Measurements from ENCODE around the gene ARSD.
"Not testable (repeated sequence)": the region's sequence is repeated elsewhere in the genome, so short reads cannot be mapped to it uniquely, and the experiment has no call there.

The ARSD gene

GRCh38 chrX:2967012-2967411, 37.9 kb upstream of the ARSD start:
- DNase-seq (ENCODE audit: low read depth in 2 of 2): no peak
- TF ChIP-seq CTCF (IDR thresholded peaks at IDR 0.05; ENCODE audit: low read depth, low read length): no peak

GRCh38 chrX:2965965-2966364, 36.8 kb upstream of the ARSD start:
- no peak for TF ChIP-seq CTCF (IDR thresholded peaks at IDR 0.05; ENCODE audit: low read depth, low read length)
- H3K4me3 ChIP-seq (replicated peaks in 1 of 2; ENCODE audit: low read depth in 2 of 2, low read length in 2 of 2): no peak overlapping the region
- DNase-seq (ENCODE audit: low read depth in 2 of 2): no peak

More at GRCh38 chrX:2967012-2967411, 37.9 kb upstream of the ARSD start:
- no peak overlapping the region for H3K4me3 ChIP-seq (replicated peaks in 1 of 2; ENCODE audit: low read depth in 2 of 2, low read length in 2 of 2)

DNA sequence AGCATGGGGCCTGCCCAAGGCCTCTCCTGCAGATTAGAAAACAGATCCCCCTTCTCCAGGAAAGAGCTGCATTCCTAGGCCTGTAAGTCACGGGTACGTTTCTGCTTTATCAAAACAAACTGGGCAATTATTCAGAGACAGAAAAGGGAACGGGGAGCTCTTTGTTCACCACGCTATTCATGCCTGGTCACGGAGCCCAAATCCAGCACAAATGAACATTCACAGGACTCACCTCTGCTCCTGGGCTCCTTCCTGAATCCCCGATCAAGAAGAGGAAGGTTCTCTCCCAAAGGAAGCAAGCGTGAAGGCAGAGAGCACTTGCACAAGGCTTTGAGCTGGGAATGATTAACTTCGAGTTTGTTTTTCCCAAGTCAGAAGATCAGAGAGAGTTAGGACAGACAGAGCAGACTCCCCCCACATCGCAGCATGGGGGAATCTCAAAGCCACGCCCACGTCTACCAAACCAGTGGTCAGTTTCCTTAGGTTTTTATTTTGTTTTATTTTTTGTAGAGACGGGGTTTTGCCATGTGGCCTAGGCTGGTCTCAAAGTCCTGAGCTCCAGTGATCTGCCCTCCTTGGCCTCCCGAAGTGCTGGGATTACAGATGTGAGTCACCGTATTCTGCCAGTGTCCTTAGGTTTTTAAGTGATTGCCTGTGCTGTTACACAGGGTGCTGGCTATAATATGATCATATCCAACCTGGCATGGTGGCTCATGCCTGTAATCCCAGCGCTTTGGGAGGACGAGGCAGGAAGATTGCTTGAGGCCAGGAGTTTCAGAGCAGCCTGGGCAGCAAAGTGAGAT, 35.1 kb upstream of the ARSD start:
- H3K4me3 ChIP-seq (replicated peaks in 1 of 2; ENCODE audit: low read depth in 2 of 2, low read length in 2 of 2): not testable (repeated sequence)
- DNase-seq (ENCODE audit: low read depth in 2 of 2): peak; percentile 50 to 72

- H3K4me3 ChIP-seq (replicated peaks in 1 of 2; ENCODE audit: low read depth in 2 of 2, low read length in 2 of 2); DNase-seq (ENCODE audit: low read depth in 2 of 2): not testable (repeated sequence)
Measured at GRCh38 chrX:2963449-2963848, 34.3 kb upstream of the ARSD start.

GRCh38 chrX:2962381-2962780, 33.2 kb upstream of the ARSD start:
- TF ChIP-seq CTCF (IDR thresholded peaks at IDR 0.05; ENCODE audit: low read depth, low read length): no peak
- H3K4me3 ChIP-seq (replicated peaks in 1 of 2; ENCODE audit: low read depth in 2 of 2, low read length in 2 of 2): no peak overlapping the region
- DNase-seq (ENCODE audit: low read depth in 2 of 2): no peak

- no peak for DNase-seq (ENCODE audit: low read depth in 2 of 2)
- no peak for TF ChIP-seq CTCF (IDR thresholded peaks at IDR 0.05; ENCODE audit: low read depth, low read length)
- H3K4me3 ChIP-seq (replicated peaks in 1 of 2; ENCODE audit: low read depth in 2 of 2, low read length in 2 of 2): no peak overlapping the region
Measured at GRCh38 chrX:2960861-2961515, 31.8 kb upstream of the ARSD start.

GRCh38 chrX:2958199-2958598, 29.1 kb upstream of the ARSD start:
- no peak for TF ChIP-seq CTCF (IDR thresholded peaks at IDR 0.05; ENCODE audit: low read depth, low read length)
- no peak for DNase-seq (ENCODE audit: low read depth in 2 of 2)

More at GRCh38 chrX:2958199-2958598, 29.1 kb upstream of the ARSD start:
- H3K4me3 ChIP-seq (replicated peaks in 1 of 2; ENCODE audit: low read depth in 2 of 2, low read length in 2 of 2): no peak overlapping the region
